HCT116 (cell line): ENCODE data around the gene ARID5B. TPM values are rescaled to one million over a fixed set of nuclear protein-coding genes. Genes with fewer than 3 reads are reported as not detected.

Source experiments
- ATAC-seq: fragments of 200-7000 bp; cut with Tn5 transposase; 2 replicates; pipeline ENCODE4 v1.9.1; 2020; ENCODE audit warnings: mild to moderate bottlenecking, moderate library complexity
- BruUV-seq: library from RNA; stranded (reverse); fragments of 400-500 nt; replicated peaks from 2 replicates; lab custom pipeline; 2021; lab: Mats Ljungman, UMichigan
- CTCF ChIA-PET: fragments of 300-600 bp; sonication (Branson Sonifier 250); formaldehyde crosslinking; loops from one replicate; lab custom pipeline; 2021; ENCODE audit warnings: antibody characterized with exemption; lab: Charles Lee
- POLR2A ChIA-PET: fragments of 300-600, 350-600 bp; sonication (Branson Sonifier 250); formaldehyde crosslinking; loops from one replicate; lab custom pipeline; 2021; ENCODE audit warnings: antibody characterized with exemption; lab: Charles Lee
- RAD21 ChIA-PET, 2 experiments: fragments of 300-600 bp; sonication (Branson Sonifier 250); formaldehyde crosslinking; loops; one replicate each; lab custom pipeline; 2023; ENCODE audit warnings: low total read pairs in 2 of 2; ENCODE audit not compliant: uncharacterized antibody in 2 of 2, unreplicated experiment in 2 of 2, low non-redundant PET in 1 of 2; lab: Charles Lee
- DNase-seq: peaks from one replicate; pipeline ENCODE4 v3.0.0-alpha.2; 2010; ENCODE audit warnings: low read depth, low spot score
- H2AFZ ChIP-seq: fragments of 200-600 bp; shearing (Covaris generic), sonication (generic); 2 replicates; pipeline ENCODE4 v1.6.1; 2017; ENCODE audit warnings: low read depth, mixed run types, mixed read lengths, antibody characterized with exemption, low read length; ENCODE audit not compliant: poor library complexity, severe bottlenecking
- H3K27ac ChIP-seq: 2 replicates; pipeline ENCODE4 v1.5.1; 2012; ENCODE audit warnings: low read depth, low read length
- H3K27me3 ChIP-seq: fragments of 200-600 bp; sonication (generic); 2 replicates; pipeline ENCODE4 v1.6.1; 2016; ENCODE audit warnings: mixed run types, low read length, mixed read lengths; ENCODE audit not compliant: insufficient read depth
- H3K36me3 ChIP-seq, 2 experiments: fragments of 200-500 bp in 1 of 2; fragments of 200-600 bp in 1 of 2; sonication (Bioruptor generic) in 1 of 2; sonication (generic) in 1 of 2; 2 replicates each; pipeline versions ENCODE4 v1.5.1 to v1.6.1; 2014 to 2016; ENCODE audit warnings: low read length in 2 of 2, inconsistent platforms in 1 of 2, mixed read lengths in 1 of 2, mixed run types in 1 of 2; ENCODE audit not compliant: insufficient read depth in 2 of 2, control insufficient read depth in 1 of 2
- H3K4me1 ChIP-seq, 2 experiments: fragments of 200-600 bp in 1 of 2; sonication (generic) in 1 of 2; 2 replicates each; pipeline versions ENCODE4 v1.5.1 to v1.6.1; 2012 to 2017; ENCODE audit warnings: low read length in 2 of 2, inconsistent platforms in 1 of 2, mild to moderate bottlenecking in 1 of 2, mixed read lengths in 1 of 2, mixed run types in 1 of 2, moderate library complexity in 1 of 2; ENCODE audit not compliant: insufficient read depth in 2 of 2, control insufficient read depth in 1 of 2
- H3K4me2 ChIP-seq: fragments of 200-600 bp; sonication (generic); 2 replicates; pipeline ENCODE4 v1.6.1; 2017; ENCODE audit warnings: mixed run types, low read length, mixed read lengths
- H3K4me3 ChIP-seq, 2 experiments: fragments of 200-600 bp in 1 of 2; sonication (generic) in 1 of 2; replicated peaks in 1 of 2; 2 replicates each; pipeline ENCODE4 v1.5.1; 2011 to 2016; ENCODE audit warnings: low read length in 2 of 2, control low read depth in 1 of 2, low read depth in 1 of 2, mild to moderate bottlenecking in 1 of 2, mixed read lengths in 1 of 2, mixed run types in 1 of 2
- H3K79me2 ChIP-seq: fragments of 200-600 bp; sonication (generic); 2 replicates; pipeline ENCODE4 v1.6.1; 2017; ENCODE audit warnings: mild to moderate bottlenecking, mixed run types, low read length, moderate library complexity, mixed read lengths; ENCODE audit not compliant: insufficient read depth
- H3K9ac ChIP-seq: fragments of 200-600 bp; sonication (generic); 2 replicates; pipeline ENCODE4 v1.6.1; 2016; ENCODE audit warnings: low read length, mixed read lengths
- H3K9me2 ChIP-seq: fragments of 200-600 bp; sonication (generic), shearing (Covaris generic); 2 replicates; pipeline ENCODE4 v1.6.1; 2017; ENCODE audit warnings: mixed run types, mild to moderate bottlenecking, moderate library complexity; ENCODE audit not compliant: insufficient read depth
- H3K9me3 ChIP-seq, 2 experiments: fragments of 200-500 bp in 1 of 2; fragments of 200-600 bp in 1 of 2; sonication (Bioruptor generic) in 1 of 2; sonication (generic) in 1 of 2; 2 replicates each; pipeline ENCODE4 v1.6.1; 2014 to 2017; ENCODE audit warnings: low read length in 2 of 2, mixed read lengths in 2 of 2, inconsistent platforms in 1 of 2, low read depth in 1 of 2, mild to moderate bottlenecking in 1 of 2, mixed run types in 1 of 2, moderate library complexity in 1 of 2; ENCODE audit not compliant: control insufficient read depth in 1 of 2, insufficient read depth in 1 of 2
- H4K20me1 ChIP-seq: fragments of 200-600 bp; sonication (generic), shearing (Covaris generic); 2 replicates; pipeline ENCODE4 v1.6.1; 2017; ENCODE audit warnings: mixed run types, mild to moderate bottlenecking, moderate library complexity; ENCODE audit not compliant: insufficient read depth
- ATF3 ChIP-seq: IDR thresholded peaks from 2 replicates; pipeline ENCODE4 v1.6.1; 2012
- EGR1 ChIP-seq: IDR thresholded peaks from 2 replicates; pipeline ENCODE4 v1.6.1; 2012; ENCODE audit warnings: low read depth
- EZH2phosphoT487 ChIP-seq: fragments of 200-600 bp; IDR thresholded peaks from 2 replicates; pipeline ENCODE4 v1.6.1; 2018; ENCODE audit warnings: antibody characterized with exemption, borderline replicate concordance
- FOSL1 ChIP-seq: IDR thresholded peaks from 2 replicates; pipeline ENCODE4 v1.6.1; 2012; ENCODE audit warnings: low read depth
- JUND ChIP-seq: IDR thresholded peaks from 2 replicates; pipeline ENCODE4 v1.6.1; 2012
- POLR2A ChIP-seq: IDR thresholded peaks from 2 replicates; pipeline ENCODE4 v1.7.0; 2011; ENCODE audit warnings: borderline replicate concordance; ENCODE audit not compliant: insufficient read depth, insufficient read length; ENCODE audit errors: extremely low read depth
- POLR2AphosphoS5 ChIP-seq: IDR thresholded peaks from 2 replicates; pipeline ENCODE4 v1.6.1; 2011; ENCODE audit warnings: mild to moderate bottlenecking, low read depth, low read length, moderate library complexity
- REST ChIP-seq: IDR thresholded peaks from 2 replicates; pipeline ENCODE4 v1.6.1; 2012; ENCODE audit warnings: low read depth
- SP1 ChIP-seq: IDR thresholded peaks from 2 replicates; pipeline ENCODE4 v1.6.1; 2012; ENCODE audit warnings: low read depth
- SRF ChIP-seq: IDR thresholded peaks from 2 replicates; pipeline ENCODE4 v1.6.1; 2012; ENCODE audit warnings: low read depth
- TCF7L2 ChIP-seq: IDR thresholded peaks from 2 replicates; pipeline ENCODE4 v1.7.0; 2011; ENCODE audit warnings: borderline replicate concordance, inconsistent platforms; ENCODE audit not compliant: insufficient read depth, insufficient read length; ENCODE audit errors: extremely low read depth
- YY1 ChIP-seq: IDR thresholded peaks from 2 replicates; pipeline ENCODE4 v1.6.1; 2011; ENCODE audit warnings: low read length, low read depth, moderate library complexity, mild to moderate bottlenecking; ENCODE audit not compliant: insufficient replicate concordance; ENCODE audit errors: extremely low read depth
- ZFX ChIP-seq: fragments of 450-650 bp; IDR thresholded peaks from 2 replicates; pipeline ENCODE4 v1.6.1; 2017
- ZNF274 ChIP-seq: fragments of 200-500 bp; sonication (Bioruptor generic); IDR thresholded peaks from 2 replicates; pipeline ENCODE4 v1.6.1; 2014; ENCODE audit warnings: mild to moderate bottlenecking, low read depth, low read length, inconsistent platforms
- intact Hi-C: fragments of 100-400 bp; cut with micrococcal nuclease; formaldehyde crosslinking; loops from 2 replicates; pipeline ENCODE4 v1.10.0; 2022
- total RNA-seq: library from RNA; stranded (reverse); gene quantifications from one replicate; pipeline ENCODE4 v1.2.1, GENCODE V29; 2021; ENCODE audit not compliant: unreplicated experiment

ARID5B gene
- total RNA-seq, 1 experiment from 2014 or later = 4.7 TPM

GRCh38 chr10:62088786-62089185, 187.3 kb downstream of the ARID5B start:
- no peaks in the 10 kb centered on the region for H3K9me3 ChIP-seq
- ChIA-PET RAD21 (no interaction called here), POLR2A (no interaction called here), CTCF (no interaction called here)
- no TSS peak for BruUV-seq
- H3K4me2 ChIP-seq = no peak overlapping the region
- peaks cover 0 to 5% of the 10 kb centered on the region in 2 experiments; a peak in 3 of 4 replicates for H3K4me1 ChIP-seq
- no peaks in the 10 kb centered on the region for H3K79me2 ChIP-seq
- H3K27me3 ChIP-seq = no peaks in the 10 kb centered on the region
- no peaks in the 10 kb centered on the region for H3K9me2 ChIP-seq
- ATAC-seq (no peak), DNase-seq (no peak)
- TF ChIP-seq SP1 (no peak), JUND (no peak), TCF7L2 (no peak)
- H3K4me3 ChIP-seq = no peak overlapping the region
- H3K9ac ChIP-seq = no peak overlapping the region
- H4K20me1 ChIP-seq = no peaks in the 10 kb centered on the region
- H3K36me3 ChIP-seq = peaks cover 0 to 14% of the 10 kb centered on the region in 2 experiments; a peak in 2 of 4 replicates
- H2AFZ ChIP-seq = no peak overlapping the region
- H3K27ac ChIP-seq = no peak overlapping the region
- intact Hi-C loops = no loop called here

- POLR2A ChIA-PET = no interaction called here
- ATAC-seq (no peak), DNase-seq (no peak)
- no peak overlapping the region for H3K4me2 ChIP-seq
- CTCF ChIA-PET = no interaction called here
- no peak overlapping the region for H3K27ac ChIP-seq
- H2AFZ ChIP-seq = no peak overlapping the region
- H3K9me2 ChIP-seq = no peaks in the 10 kb centered on the region
- H3K27me3 ChIP-seq = no peaks in the 10 kb centered on the region
- TF ChIP-seq ZFX (no peak), EGR1 (no peak), ATF3 (no peak), EZH2phosphoT487 (no peak), POLR2A (no peak), SP1 (no peak), POLR2AphosphoS5 (no peak), JUND (no peak), YY1 (no peak), FOSL1 (no peak), REST (no peak), SRF (no peak), ZNF274 (no peak)
- no peaks in the 10 kb centered on the region for H4K20me1 ChIP-seq
- H3K4me3 ChIP-seq = no peak overlapping the region
- H3K9ac ChIP-seq = no peak overlapping the region
- RAD21 ChIA-PET = no interaction called here
- intact Hi-C loops = no loop called here
- peaks cover 0 to 11% of the 10 kb centered on the region in 2 experiments; a peak in 3 of 4 replicates for H3K4me1 ChIP-seq
- no TSS peak for BruUV-seq
- H3K79me2 ChIP-seq = no peaks in the 10 kb centered on the region
- no peaks in the 10 kb centered on the region for H3K9me3 ChIP-seq
- peaks cover 0 to 7% of the 10 kb centered on the region in 2 experiments; a peak in 2 of 4 replicates for H3K36me3 ChIP-seq
These were observed 191.0 kb downstream of the ARID5B start for GRCh38 chr10:62092301-62093030.
